HG02763 (cell line): ENCODE measurements around the gene ARHGAP26.

Source experiments
- ATAC-seq: cut with Tn5 transposase; IDR thresholded peaks from one replicate; pipeline ENCODE4 v1.9.1; 2021; ENCODE audit warnings: mild to moderate bottlenecking, moderate library complexity; ENCODE audit not compliant: unreplicated experiment

ARHGAP26 gene

GRCh38 chr5:142783601-142784341 lies 13.6 kb downstream of the ARHGAP26 start:
- peak; percentile 57 for ATAC-seq

DNA sequence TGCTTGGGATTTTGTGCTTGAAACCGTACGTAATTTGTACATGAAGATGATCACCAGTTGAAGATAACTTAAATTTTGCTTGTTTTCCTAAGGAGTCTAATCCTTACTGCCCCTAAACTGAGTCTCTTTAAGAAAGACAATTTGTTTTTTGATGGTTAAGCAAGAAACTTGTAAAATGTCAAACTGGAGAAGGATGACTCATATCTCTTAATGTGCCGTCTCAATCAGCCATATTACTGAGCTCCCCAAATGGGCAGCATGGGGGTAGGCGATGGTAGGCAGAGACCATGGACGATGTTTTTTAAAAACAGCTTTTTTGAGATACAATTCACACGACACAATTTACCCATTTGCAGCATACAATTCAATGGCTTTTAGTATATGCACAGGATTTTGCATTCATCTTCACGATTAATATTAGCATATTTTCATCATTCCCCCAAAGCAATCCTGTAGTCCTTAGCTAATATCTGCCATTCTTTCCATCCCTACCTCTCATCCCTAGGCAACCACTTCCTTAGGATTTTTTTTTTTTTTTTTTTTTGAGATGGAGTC lies 14.3 kb downstream of the ARHGAP26 start:
- no peak for ATAC-seq

DNA sequence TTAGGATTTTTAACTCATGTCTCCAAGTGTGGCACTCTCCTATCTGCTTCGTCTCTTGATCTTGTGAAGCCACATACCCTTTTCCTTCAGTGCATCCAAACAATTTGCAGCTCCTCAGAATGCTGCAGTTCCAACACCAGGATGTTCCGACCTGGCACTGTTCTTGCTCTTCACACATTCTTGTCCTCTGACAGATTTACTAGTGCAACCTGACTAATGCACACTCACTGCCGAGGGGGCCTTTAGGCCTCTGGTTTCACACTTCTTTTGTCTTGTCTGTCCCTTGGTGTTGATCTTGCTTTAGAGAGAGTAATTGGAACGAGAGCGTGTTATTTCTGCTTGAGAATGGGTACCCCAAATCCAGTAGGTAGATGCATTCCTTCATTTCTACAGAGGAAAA lies 15.0 kb downstream of the ARHGAP26 start:
- ATAC-seq = no peak

GRCh38 chr5:142789206-142789605 lies 19.0 kb downstream of the ARHGAP26 start:
- ATAC-seq = no peak

- ATAC-seq = no peak
These were observed 22.1 kb downstream of the ARHGAP26 start for GRCh38 chr5:142792012-142792864.

DNA sequence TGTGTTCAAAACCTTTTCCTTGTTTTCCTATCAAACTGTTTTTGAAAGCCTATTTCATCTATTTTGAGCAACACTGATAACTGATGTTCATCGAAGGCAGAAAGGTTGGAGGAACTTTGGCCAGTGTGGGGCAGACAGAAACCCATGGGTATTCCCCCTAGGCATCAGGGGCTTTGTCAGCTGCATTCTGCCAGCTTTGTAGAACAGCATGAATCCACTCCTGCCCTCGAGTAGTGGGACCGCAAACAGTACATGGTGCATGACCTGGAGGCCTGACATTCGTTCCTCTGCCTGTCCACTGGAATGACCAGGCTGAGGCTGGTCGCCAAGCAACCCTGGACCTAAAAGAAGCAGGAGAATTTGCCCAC lies 22.7 kb downstream of the ARHGAP26 start:
- ATAC-seq = no peak

GRCh38 chr5:142794537-142794936 lies 24.4 kb downstream of the ARHGAP26 start:
- ATAC-seq = no peak

GRCh38 chr5:142795251-142795650 lies 25.1 kb downstream of the ARHGAP26 start:
- no peak for ATAC-seq

GRCh38 chr5:142796492-142797109 lies 26.4 kb downstream of the ARHGAP26 start:
- ATAC-seq = no peak

DNA sequence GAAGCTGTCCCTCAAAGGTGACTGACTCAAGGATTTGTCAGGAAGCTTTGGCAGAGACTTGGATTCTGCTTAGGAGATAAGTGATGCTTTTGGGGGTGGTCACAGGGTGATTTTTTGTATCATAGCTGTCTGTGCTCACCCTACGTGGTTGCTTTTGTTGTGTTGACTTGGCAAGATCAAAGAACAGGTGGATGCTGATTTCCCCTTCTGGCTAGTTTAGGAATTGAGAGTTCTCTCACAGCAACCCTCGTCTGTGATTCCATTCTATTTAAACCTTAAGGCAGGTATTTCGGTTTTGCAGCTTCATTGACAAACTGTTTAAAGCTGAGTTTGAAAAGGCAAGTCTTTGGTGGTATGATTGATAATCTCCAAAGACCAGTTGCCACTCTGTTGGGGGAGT lies 27.2 kb downstream of the ARHGAP26 start:
- ATAC-seq = no peak

- ATAC-seq = no peak
These were observed 28.1 kb downstream of the ARHGAP26 start for GRCh38 chr5:142798099-142798770.

DNA sequence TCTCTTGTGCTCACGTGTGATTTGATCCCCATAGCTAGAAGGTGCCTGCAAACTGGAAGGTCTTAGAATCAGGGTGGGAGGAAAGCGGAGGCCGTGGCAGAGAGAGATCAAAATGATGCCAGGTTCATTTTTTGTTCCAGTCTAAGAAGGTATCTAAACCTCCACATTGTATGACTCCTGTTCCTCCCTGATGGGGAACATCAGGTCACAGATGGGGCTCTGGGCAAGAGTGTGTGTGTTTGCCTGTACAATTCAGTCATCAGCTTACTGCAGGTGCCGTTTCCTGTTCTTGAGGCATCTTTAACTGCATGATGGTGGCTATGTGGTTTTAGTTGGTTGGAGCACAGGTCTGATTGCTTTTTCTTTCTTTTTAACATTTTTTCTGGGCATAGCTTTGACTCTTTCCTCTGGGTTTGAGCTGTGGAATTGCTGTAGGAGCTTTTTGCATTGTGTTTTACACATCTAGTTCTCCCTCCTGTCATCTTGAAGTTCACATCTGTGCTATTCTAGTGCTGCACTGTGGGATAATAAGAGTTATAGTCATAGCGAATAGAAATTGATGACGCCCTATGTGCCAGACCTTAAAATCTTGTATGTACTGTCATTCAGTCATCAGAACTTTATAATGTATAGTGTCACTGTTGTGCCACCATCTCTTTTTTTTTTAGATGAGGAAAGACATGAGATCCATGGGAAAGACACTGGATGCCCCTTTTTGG lies 30.8 kb downstream of the ARHGAP26 start:
- ATAC-seq = peak; percentile 86

DNA sequence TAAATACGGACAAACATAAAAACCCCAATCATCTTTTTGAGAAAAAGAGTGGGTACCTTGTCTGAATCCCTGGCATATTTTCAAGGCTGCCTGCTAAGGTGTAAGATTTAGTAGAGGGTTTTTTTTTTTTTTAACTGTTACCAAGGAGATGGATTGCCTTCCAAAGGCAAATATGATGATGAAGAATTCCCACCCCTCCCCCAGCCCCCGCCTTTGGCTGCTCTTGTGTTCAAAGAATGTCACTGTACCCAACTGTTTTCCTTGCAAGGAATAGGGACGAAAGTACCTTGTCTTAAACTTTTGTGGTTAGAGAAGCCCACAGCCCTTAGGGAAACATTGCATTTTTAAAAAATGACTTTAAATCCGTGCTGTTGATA lies 31.3 kb downstream of the ARHGAP26 start:
- ATAC-seq = no peak

- no peak for ATAC-seq
These were observed 33.4 kb downstream of the ARHGAP26 start for GRCh38 chr5:142803428-142804125.

- no peak for ATAC-seq
These were observed 35.2 kb downstream of the ARHGAP26 start for GRCh38 chr5:142805339-142805738.

DNA sequence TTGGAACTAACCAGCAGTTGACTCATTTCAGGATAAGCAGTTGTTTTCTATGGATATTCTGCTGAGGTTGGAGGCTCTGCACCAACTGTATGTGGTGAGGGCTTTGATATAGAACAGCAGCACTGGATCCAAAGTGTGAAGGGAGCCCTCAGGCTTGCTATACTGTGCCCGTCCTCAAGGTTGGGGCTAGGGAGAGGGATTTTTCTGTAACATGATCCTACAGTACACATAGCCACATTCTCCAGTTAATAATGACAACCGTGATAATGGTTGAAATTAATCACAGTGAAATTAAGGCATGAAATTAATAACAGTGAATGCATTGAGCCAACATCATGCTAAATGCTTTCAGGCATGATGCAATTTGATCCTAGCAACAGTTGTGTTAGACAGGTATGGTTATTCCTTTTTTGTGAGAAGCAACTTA lies 36.7 kb downstream of the ARHGAP26 start:
- no peak for ATAC-seq

- ATAC-seq = no peak
These were observed 37.3 kb downstream of the ARHGAP26 start for GRCh38 chr5:142807372-142807911.

DNA sequence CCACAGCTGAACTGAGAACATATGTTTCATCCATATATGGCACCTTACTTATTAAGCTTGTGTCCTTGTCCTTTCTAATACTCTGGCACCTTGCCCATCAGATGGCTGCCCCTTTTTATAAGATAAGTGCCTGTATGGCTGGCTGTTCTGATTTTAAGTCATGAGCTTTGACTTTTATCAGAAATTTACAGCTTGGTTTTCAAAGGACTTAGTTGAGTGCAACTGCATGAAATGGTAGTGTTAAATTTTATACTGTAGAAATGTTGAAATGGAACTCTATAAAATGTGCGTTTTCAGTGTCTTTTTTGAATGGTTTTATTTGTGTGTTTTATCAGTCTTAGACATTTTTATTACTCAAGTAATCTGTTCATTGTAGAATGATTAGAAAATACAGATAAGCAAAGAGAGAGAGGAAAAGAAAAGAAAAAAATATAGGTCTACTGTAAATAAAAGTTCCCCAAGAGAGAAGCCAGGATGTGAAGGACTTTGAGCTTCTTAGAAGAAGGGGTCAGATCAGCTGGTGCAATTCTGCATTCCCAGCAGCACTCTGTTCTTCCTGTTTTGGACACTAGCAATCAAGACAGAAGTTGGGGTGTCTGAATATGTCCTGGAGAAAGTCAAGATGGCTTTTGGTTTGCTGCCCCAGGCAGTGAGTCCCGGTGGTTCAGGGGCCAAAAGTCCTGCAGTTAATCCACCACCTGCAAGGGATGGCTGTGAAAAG lies 38.9 kb downstream of the ARHGAP26 start:
- no peak for ATAC-seq

DNA sequence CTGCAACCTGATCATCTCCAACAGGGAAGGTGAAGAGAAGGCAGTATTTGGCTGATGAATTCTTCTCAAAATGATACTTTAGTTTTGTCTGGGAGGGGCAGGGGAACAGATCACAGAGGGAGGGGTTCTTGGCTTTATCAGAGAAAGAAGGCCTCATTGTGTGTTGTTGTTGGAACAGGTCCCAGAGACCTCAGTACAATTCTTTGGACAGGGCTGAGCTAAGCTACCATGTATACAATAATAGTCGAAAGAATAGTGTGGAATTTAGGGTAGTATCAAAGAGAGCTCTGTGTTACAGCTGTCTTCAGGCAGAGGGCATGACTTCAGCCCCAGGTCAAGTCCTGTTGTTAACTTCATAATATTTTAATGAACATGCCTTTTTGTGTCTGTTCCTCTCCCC lies 39.9 kb downstream of the ARHGAP26 start:
- ATAC-seq = no peak
